Aorta (tissue), 5 donors: Measurements from ENCODE around the gene RANGAP1. TPM values are rescaled to one million over a fixed set of nuclear protein-coding genes. Genes with fewer than 3 reads are reported as not detected.

ENCODE experiments used
- ATAC-seq: fragments of 200-7000 bp; cut with Tn5 transposase; one replicate; pipeline ENCODE4 v1.9.1; 2022; ENCODE audit warnings: moderate library complexity; ENCODE audit not compliant: low FRiP score
- DNase-seq, 2 donors: peaks; one replicate each; pipeline ENCODE4 v3.0.0-alpha.2; 2020
- H3K27ac ChIP-seq, 2 donors: one replicate each; pipeline ENCODE4 v1.5.1; 2013; ENCODE audit warnings: low read length in 2 of 2, mild to moderate bottlenecking in 2 of 2, moderate library complexity in 2 of 2, control low read depth in 1 of 2, inconsistent platforms in 1 of 2, low read depth in 1 of 2
- H3K27me3 ChIP-seq, 2 donors: one replicate each; pipeline ENCODE4 v1.6.1; 2013; ENCODE audit warnings: control low read depth in 1 of 2, low read length in 1 of 2, mild to moderate bottlenecking in 1 of 2, moderate library complexity in 1 of 2; ENCODE audit not compliant: insufficient read depth in 2 of 2, control insufficient read depth in 1 of 2
- H3K36me3 ChIP-seq, 2 donors: one replicate each; pipeline ENCODE4 v1.6.1; 2013; ENCODE audit warnings: control low read depth in 1 of 2, low read length in 1 of 2, mild to moderate bottlenecking in 1 of 2; ENCODE audit not compliant: insufficient read depth in 2 of 2, control insufficient read depth in 1 of 2
- H3K4me1 ChIP-seq, 2 donors: one replicate each; pipeline ENCODE4 v1.6.1; 2013; ENCODE audit warnings: low read length in 2 of 2, control low read depth in 1 of 2, mild to moderate bottlenecking in 1 of 2, moderate library complexity in 1 of 2; ENCODE audit not compliant: insufficient read depth in 2 of 2, control insufficient read depth in 1 of 2
- H3K4me3 ChIP-seq, 2 donors: one replicate each; pipeline ENCODE4 v1.5.1; 2013; ENCODE audit warnings: low read length in 2 of 2, control low read depth in 1 of 2, mild to moderate bottlenecking in 1 of 2
- H3K9me3 ChIP-seq: one replicate; pipeline ENCODE4 v1.6.1; 2013; ENCODE audit warnings: mild to moderate bottlenecking, low read length; ENCODE audit not compliant: control insufficient read depth
- WGBS, 2 donors: extraction: QIAGEN DNeasy Blood & Tissue Kit; methylation state at CpG; one replicate each; pipeline ENCODE4 v1.1.7; 2013; 5-methylcytosine and 5-hydroxymethylcytosine counted together
- intact Hi-C, 2 donors: fragments of 100-400 bp; cut with DNase I; formaldehyde crosslinking; loops; one replicate each; pipeline versions ENCODE4 v1.14.2 to v1.15.0; 2022
- polyA plus RNA-seq, 2 donors: library from polyadenylated mRNA; stranded (reverse); fragments of 200-250 nt; gene quantifications; one replicate each; pipeline ENCODE4 v1.2.3, GENCODE V29; 2013
- total RNA-seq, 2 donors: library from RNA; stranded (reverse); fragmentation: NEBNext Ultra II Directional; extraction: Animal tissue kit (Norgen Biotek cat#: 25700); gene quantifications; one replicate each; pipeline ENCODE4 v1.2.1, GENCODE V29; 2021
- donor health status: healthy with polysubstance abuse.
- donor health status: Bipolar disorder and iron deficiency.
- donor health status: DM: no; HTN: no; CAD: no.
- donor health status: DM: no; HTN: no; CAD: no.
- donor health status: DM: yes; HTN: yes; CAD: no.

RANGAP1 gene
- total and polyA plus RNA-seq, 4 donors, result 14.8 to 34.6 (median 25.0) TPM

DNA sequence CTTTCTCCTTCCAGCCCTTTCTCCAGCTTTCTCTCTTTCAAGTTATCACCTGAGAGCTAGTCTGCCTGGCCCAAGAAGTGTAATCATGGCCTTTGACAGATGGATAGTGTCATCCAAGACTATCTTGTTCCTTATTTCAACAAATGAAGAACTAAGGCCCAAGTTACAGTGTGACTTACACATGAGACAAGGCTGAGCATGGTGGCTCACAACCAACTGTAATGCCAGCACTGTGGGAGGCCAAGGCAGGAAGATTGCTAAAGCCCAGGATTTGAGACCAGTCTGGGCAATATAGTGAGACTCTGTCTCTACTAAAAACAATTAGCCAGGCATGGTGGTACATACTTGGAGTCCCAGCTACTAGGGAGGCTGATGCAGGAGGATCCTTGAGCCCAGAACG, 3.7 kb upstream of the RANGAP1 start:
- Histone ChIP-seq H3K4me1 (no peaks in the 10 kb centered on the region), H3K27ac (peak overlapping the region in 1 of 2 donors; percentile 35), H3K9me3 (no peaks in the 10 kb centered on the region), H3K27me3 (no peaks in the 10 kb centered on the region), H3K36me3 (no peaks in the 10 kb centered on the region), H3K4me3 (no peak overlapping the region)
- no peak for DNase-seq
- ATAC-seq, result no peak
- 95 to 96% methylated on average over 1 of the region's 1 CpG for WGBS, 2 donors
- intact Hi-C loops, result loop anchor here in 1 of 2 donors (10.0 kb wide), 1 partner anchor 235 kb away; no protein-coding TSS in a partner anchor

DNA sequence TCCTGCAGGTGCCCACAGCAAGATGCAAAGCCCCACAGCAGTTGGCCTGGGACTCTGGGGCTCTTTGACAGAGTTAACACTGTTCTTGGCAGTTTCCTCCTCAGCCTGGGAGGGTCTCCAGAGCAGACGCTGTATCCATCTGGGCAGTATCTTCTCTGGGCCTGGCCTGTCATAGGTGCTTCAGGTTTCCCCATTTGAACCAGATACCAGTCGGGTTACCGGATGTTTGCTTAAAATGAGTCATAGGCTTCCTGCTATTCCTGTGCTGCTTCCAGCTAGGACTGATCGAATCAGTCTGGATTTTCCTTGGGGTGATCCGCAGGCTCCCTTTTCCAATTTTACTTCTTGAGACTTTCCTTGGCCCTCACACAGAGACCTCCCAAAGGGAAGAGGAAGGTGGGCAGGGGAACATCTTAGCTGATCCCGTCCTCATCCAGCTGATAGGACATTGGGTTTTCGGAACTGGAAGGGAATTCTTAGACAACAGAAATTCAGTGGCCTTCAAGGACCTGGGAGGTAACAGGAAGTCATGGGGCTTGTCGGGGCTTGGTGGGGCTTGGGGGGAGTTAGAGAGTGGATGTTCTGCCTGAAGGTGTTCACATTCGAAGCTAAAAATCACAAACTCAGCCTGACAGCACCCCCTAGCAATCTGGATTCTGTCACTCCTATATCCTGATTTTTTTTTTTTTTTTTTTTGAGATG, 2.4 kb upstream of the RANGAP1 start:
- Histone ChIP-seq H3K4me1 (no peaks in the 10 kb centered on the region), H3K36me3 (no peaks in the 10 kb centered on the region), H3K4me3 (no peak overlapping the region), H3K27ac (peak overlapping the region in 1 of 2 donors; percentile 86), H3K27me3 (no peaks in the 10 kb centered on the region), H3K9me3 (no peaks in the 10 kb centered on the region)
- 36 to 46% methylated on average over 9 of the region's 9 CpGs for WGBS, 2 donors
- intact Hi-C loops, result loop anchor here in 1 of 2 donors (10.0 kb wide), 1 partner anchor 236 kb away; no protein-coding TSS in a partner anchor
- no peak for DNase-seq
- ATAC-seq, result no peak

DNA sequence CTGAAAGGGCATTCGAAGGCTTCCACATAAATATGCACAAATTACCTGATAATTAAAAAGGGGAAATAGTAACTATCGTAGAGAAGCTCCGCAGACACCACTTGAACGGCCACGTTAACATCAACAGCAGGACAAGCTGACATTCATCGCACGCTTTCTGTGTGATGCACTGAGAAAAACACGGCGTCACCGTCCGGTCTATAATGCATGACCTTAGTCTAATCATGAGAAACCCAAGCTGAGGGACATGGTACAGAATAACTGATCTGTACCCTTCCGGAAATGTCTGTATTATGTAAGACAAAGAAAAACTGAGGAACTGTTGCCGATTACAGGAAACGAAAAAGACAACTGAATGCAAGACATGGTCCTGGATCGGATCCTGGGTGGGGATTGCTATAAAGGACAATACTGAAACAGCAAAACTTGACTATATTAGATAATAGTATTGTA, 678 bp upstream of the RANGAP1 start:
- ATAC-seq (no peak), DNase-seq (no peak)
- WGBS, 2 donors, result 1 to 3% methylated on average over 15 of the region's 15 CpGs
- H3K9me3 ChIP-seq, result no peaks in the 10 kb centered on the region
- peak overlapping the region in 1 of 2 donors; percentile 78 for H3K4me3 ChIP-seq
- peak overlapping the region in 1 of 2 donors; percentile 37 for H3K27ac ChIP-seq
- intact Hi-C loops, result loop anchor here in 1 of 2 donors (10.0 kb wide), 1 partner anchor 238 kb away; no protein-coding TSS in a partner anchor
- H3K27me3 ChIP-seq, result no peaks in the 10 kb centered on the region
- H3K4me1 ChIP-seq, result no peaks in the 10 kb centered on the region
- no peaks in the 10 kb centered on the region for H3K36me3 ChIP-seq

DNA sequence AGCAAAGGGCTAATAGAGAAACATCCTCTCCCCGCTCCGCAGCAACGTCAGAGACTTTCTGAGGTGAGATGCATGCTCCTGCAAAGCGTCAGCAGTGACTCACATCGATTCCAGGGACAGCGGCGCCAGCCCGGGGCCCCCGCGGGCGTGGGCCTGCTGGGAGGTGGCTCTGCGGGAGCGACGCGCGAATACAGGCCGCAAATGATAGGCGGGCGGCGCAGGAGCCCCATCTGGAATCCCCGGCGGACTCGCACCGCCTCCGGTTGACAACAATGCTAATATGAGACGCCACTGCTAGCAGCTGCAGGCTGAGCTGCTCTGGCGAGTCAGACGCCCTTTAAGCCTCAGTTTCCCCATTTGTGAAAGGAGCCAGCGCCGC, 557 bp downstream of the RANGAP1 start:
- WGBS, 2 donors, result 0% methylated on average over 30 of the region's 30 CpGs
- ATAC-seq (peak; percentile 40), DNase-seq (peak; percentile 62 to 87)
- H3K36me3 ChIP-seq, result peaks cover 0 to 2% of the 10 kb centered on the region in 2 donors
- peak overlapping the region in 1 of 2 donors; percentile 18 for H3K27ac ChIP-seq
- H3K4me3 ChIP-seq, result peak overlapping the region; percentile 53 to 75
- intact Hi-C loops, result loop anchor here in 1 of 2 donors (10.0 kb wide), 1 partner anchor 239 kb away; no protein-coding TSS in a partner anchor
- no peaks in the 10 kb centered on the region for H3K9me3 ChIP-seq
- H3K4me1 ChIP-seq, result no peaks in the 10 kb centered on the region
- H3K27me3 ChIP-seq, result no peaks in the 10 kb centered on the region

DNA sequence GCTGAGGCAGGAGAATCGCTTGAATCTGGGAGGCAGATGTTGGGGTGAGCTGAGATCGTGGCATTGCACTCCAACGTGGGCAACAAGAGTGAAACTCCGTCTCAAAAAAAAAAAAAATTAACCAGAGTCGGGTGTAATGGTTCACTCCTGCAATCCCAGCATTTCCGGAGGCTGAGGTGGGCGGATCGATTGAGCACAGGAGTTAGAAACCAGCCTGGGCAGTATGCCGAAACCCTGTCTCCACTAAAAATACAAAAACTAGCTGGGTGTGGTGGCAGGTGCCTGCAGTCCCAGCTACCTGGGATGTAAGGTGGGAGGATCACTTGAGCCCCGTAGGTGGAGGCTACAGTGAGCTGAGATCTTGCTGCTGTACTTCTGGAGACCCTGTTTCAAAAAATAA, 1.5 kb downstream of the RANGAP1 start:
- H3K27ac ChIP-seq, result no peak overlapping the region
- intact Hi-C loops, result loop anchor here in 1 of 2 donors (10.0 kb wide), 1 partner anchor 240 kb away; no protein-coding TSS in a partner anchor
- ATAC-seq, result no peak
- no peaks in the 10 kb centered on the region for H3K27me3 ChIP-seq
- WGBS, 2 donors, result 91% methylated on average over 10 of the region's 10 CpGs
- H3K36me3 ChIP-seq, result peaks cover 0 to 3% of the 10 kb centered on the region in 2 donors
- no peak overlapping the region for H3K4me3 ChIP-seq
- no peaks in the 10 kb centered on the region for H3K9me3 ChIP-seq
- DNase-seq, result no peak
- H3K4me1 ChIP-seq, result no peaks in the 10 kb centered on the region

DNA sequence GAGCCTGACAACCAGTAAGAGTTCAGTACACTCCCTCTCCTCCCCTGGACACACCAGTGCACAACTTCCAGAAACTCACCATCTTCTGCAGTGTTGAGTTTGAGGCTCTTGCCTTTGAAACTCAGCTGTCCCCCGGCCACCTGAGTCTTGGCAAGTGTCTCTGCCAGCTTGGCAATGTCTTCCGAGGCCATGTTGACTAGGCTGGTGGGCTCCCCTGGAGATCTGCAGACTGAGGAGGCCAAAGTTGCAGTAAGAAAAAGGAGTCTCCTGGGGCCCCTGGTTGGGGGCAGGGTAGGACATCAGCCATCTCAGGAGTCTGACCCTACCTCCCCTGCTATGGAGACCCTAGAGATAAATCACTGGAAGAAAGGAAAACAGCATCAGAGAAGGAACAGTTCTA, 5.1 kb downstream of the RANGAP1 start:
- Histone ChIP-seq H3K4me3 (no peak overlapping the region), H3K36me3 (peaks cover 0 to 3% of the 10 kb centered on the region in 2 donors), H3K27ac (no peak overlapping the region), H3K4me1 (no peaks in the 10 kb centered on the region), H3K9me3 (no peaks in the 10 kb centered on the region), H3K27me3 (no peaks in the 10 kb centered on the region)
- DNase-seq (no peak), ATAC-seq (no peak)
- intact Hi-C loops, result loop anchor here in 1 of 2 donors (10.0 kb wide), 1 partner anchor 244 kb away; no protein-coding TSS in a partner anchor
- WGBS, 2 donors, result 69 to 76% methylated on average over 2 of the region's 2 CpGs

DNA sequence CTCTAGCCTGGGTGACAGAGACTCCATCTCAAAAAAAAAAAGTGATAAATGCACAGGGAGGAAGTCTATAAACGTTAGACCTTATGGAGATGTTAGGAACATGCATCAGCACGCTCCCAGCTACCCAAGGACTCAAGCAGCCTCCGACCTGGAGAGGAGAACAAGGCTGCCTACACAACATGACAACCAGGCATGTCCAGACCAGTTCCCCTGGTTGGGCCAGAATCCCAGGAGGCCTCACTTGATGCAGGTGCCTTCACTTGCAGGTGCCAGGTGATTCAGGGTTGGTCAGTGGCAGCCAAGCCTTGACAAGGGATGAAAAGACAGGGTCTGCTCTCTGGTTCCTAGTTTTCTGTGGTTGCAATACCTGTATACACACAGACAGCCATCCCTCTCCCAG, 5.9 kb downstream of the RANGAP1 start:
- no peaks in the 10 kb centered on the region for H3K4me1 ChIP-seq
- no peaks in the 10 kb centered on the region for H3K9me3 ChIP-seq
- DNase-seq (no peak), ATAC-seq (no peak)
- no peak overlapping the region for H3K27ac ChIP-seq
- no peaks in the 10 kb centered on the region for H3K27me3 ChIP-seq
- no peak overlapping the region for H3K4me3 ChIP-seq
- H3K36me3 ChIP-seq, result peaks cover 0 to 3% of the 10 kb centered on the region in 2 donors
- intact Hi-C loops, result loop anchor here in 1 of 2 donors (10.0 kb wide), 1 partner anchor 245 kb away; no protein-coding TSS in a partner anchor
- 76 to 86% methylated on average over 3 of the region's 3 CpGs for WGBS, 2 donors

DNA sequence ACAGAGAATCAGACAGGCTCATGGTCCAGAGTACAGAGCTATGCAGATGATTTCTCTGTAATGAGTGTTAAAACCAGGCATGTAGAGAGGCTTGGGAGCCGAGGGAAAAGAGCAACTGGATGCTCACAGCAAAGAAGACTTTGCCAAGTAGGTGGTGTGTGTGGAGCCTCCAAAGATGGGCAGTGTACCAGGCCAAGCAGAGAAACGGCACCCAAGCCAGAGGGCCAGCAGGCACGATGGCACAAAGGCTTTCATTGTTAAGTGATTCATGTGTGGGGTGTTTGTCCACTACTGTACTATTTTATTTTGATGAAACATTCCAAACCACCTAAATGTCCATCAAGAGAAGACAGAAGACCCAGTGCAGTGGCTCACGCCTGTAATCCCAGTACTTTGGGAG, 11.1 kb downstream of the RANGAP1 start:
- no peak for ATAC-seq

DNA sequence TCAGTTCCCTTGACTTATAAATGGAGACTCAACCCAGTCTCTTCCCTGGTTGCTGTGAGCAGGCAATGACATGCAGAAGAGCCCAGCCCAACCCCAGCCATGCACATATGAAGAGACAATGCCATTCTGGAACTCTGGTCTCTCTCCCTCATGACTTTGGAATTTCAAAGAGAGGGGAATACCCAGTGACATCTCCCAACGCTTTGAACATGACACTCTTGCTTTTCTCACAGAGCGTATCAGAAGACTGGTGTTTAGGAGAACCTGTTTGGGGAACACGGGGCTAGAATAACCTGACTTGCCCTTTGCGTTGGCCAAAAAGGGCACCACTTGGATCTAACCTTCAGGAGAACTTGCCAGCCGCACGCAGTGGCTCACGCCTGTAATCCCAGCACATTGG, 12.9 kb downstream of the RANGAP1 start:
- peaks cover 2 to 4% of the 10 kb centered on the region in 2 donors for H3K36me3 ChIP-seq
- no peaks in the 10 kb centered on the region for H3K4me1 ChIP-seq
- no peaks in the 10 kb centered on the region for H3K27me3 ChIP-seq
- no peak for ATAC-seq
- H3K9me3 ChIP-seq, result no peaks in the 10 kb centered on the region
- no peak for DNase-seq
- intact Hi-C loops, result no loop called here
- 95 to 96% methylated on average over 7 of the region's 7 CpGs for WGBS, 2 donors
- no peak overlapping the region for H3K4me3 ChIP-seq
- H3K27ac ChIP-seq, result no peak overlapping the region

More for the DNA sequence above, 11.1 kb downstream of the RANGAP1 start:
- Histone ChIP-seq H3K27me3 (no peaks in the 10 kb centered on the region), H3K9me3 (no peaks in the 10 kb centered on the region), H3K36me3 (peaks cover 2 to 4% of the 10 kb centered on the region in 2 donors), H3K27ac (no peak overlapping the region), H3K4me3 (no peak overlapping the region), H3K4me1 (no peaks in the 10 kb centered on the region)
- 77% methylated on average over 4 of the region's 4 CpGs for WGBS, 2 donors
- intact Hi-C loops, result no loop called here
- no peak for DNase-seq
